HepG2 (cell line): Measurements from ENCODE around the gene CRYM. TPM values are rescaled to one million over a fixed set of nuclear protein-coding genes. Genes with fewer than 3 reads are reported as not detected.

Experiments
- ARNT2 ChIP-seq: sonication (generic); formaldehyde crosslinking; IDR thresholded peaks from 2 replicates; pipeline ENCODE4 v1.8.0; 2022; ENCODE audit warnings: mild to moderate bottlenecking, low read depth, missing genetic modification reagents, moderate library complexity
- GLMP ChIP-seq: sonication (generic); formaldehyde crosslinking; IDR thresholded peaks from 2 replicates; pipeline ENCODE4 v1.9.0; 2021; ENCODE audit warnings: missing genetic modification reagents, mild to moderate bottlenecking, borderline replicate concordance
- HNRNPH1 ChIP-seq: fragments of 200-400 bp; formaldehyde crosslinking; optimal IDR thresholded peaks from 2 replicates; pipeline ENCODE3; 2017; ENCODE audit warnings: mild to moderate bottlenecking, low read depth, low read length
- KAT7 ChIP-seq: IDR thresholded peaks from 2 replicates; pipeline ENCODE4 v1.6.1; 2018; ENCODE audit warnings: borderline replicate concordance, missing compliant biosample characterization
- KDM2A ChIP-seq: sonication (generic); formaldehyde crosslinking; IDR thresholded peaks from 2 replicates; pipeline ENCODE4 v1.4.0; 2020; ENCODE audit warnings: low read depth, missing genetic modification reagents, borderline replicate concordance
- KDM5A ChIP-seq: fragments of 200-600 bp; sonication (generic); IDR thresholded peaks from 2 replicates; pipeline ENCODE4 v1.7.0; 2018; ENCODE audit warnings: antibody characterized with exemption, mild to moderate bottlenecking, low read length, borderline replicate concordance
- KLF13 ChIP-seq: sonication (generic); formaldehyde crosslinking; IDR thresholded peaks from 2 replicates; pipeline ENCODE4 v1.4.0; 2020; ENCODE audit warnings: mild to moderate bottlenecking, missing genetic modification reagents
- SMARCC2 ChIP-seq: fragments of 450-650 bp; IDR thresholded peaks from 2 replicates; pipeline ENCODE4 v1.6.1; 2017; ENCODE audit warnings: antibody characterized with exemption, mild to moderate bottlenecking
- TIGD3 ChIP-seq: sonication (generic); formaldehyde crosslinking; IDR thresholded peaks from 2 replicates; pipeline ENCODE4 v1.5.1; 2020; ENCODE audit warnings: mild to moderate bottlenecking, missing genetic modification reagents, borderline replicate concordance
- ZNF205 ChIP-seq: IDR thresholded peaks from 2 replicates; pipeline ENCODE4 v1.6.1; 2018; ENCODE audit warnings: missing biosample characterization, missing genetic modification reagents
- ZNF496 ChIP-seq: sonication (generic); formaldehyde crosslinking; IDR thresholded peaks from 2 replicates; pipeline ENCODE4 v1.8.1; 2023; ENCODE audit warnings: mild to moderate bottlenecking, moderate library complexity, missing genetic modification reagents; ENCODE audit not compliant: insufficient replicate concordance
- ZNF543 ChIP-seq: sonication (generic); formaldehyde crosslinking; IDR thresholded peaks from 2 replicates; pipeline ENCODE4 v1.4.0; 2020; ENCODE audit warnings: mild to moderate bottlenecking, missing genetic modification reagents
- ZNF816 ChIP-seq: sonication (generic); formaldehyde crosslinking; IDR thresholded peaks from 2 replicates; pipeline ENCODE4 v1.8.0; 2022; ENCODE audit warnings: missing genetic modification reagents, mild to moderate bottlenecking, borderline replicate concordance
- polyA plus RNA-seq, 8 experiments: library from polyadenylated mRNA; depleted of rRNA in 3 of 8; stranded (reverse) in 7 of 8; unstranded in 1 of 8; fragments of >200 nt; fragmentation: Illumina TruSeq in 4 of 8; extraction: Trizol in 4 of 8; gene quantifications; 2 replicates each; pipeline versions ENCODE4 v1.2.1 to v1.2.3, GENCODE V29; 2011 to 2016; ENCODE audit warnings: low read depth in 4 of 8, missing spikeins in 1 of 8, mixed read lengths in 1 of 8; ENCODE audit not compliant: insufficient read depth in 1 of 8
- total RNA-seq, 5 experiments: library from RNA; depleted of rRNA; stranded (reverse); fragments of >200 nt; fragmentation: Illumina TruSeq; extraction: Trizol; gene quantifications; 2 replicates each; pipeline ENCODE4 v1.2.3, GENCODE V29; 2016; ENCODE audit warnings: low read depth in 1 of 5
- TF ChIP-seq, protein P1 (sequence below): IDR thresholded peaks from 2 replicates; pipeline ENCODE4 v1.6.1; 2016; ENCODE audit warnings: low read depth
- TF ChIP-seq, protein P2 (sequence below): fragments of 450-650 bp; IDR thresholded peaks from 2 replicates; pipeline ENCODE4 v1.6.1; 2017; ENCODE audit warnings: mild to moderate bottlenecking
- TF ChIP-seq, protein P3 (sequence below): sonication (generic); formaldehyde crosslinking; IDR thresholded peaks from 2 replicates; pipeline ENCODE4 v1.5.0; 2020; ENCODE audit warnings: mild to moderate bottlenecking, missing genetic modification reagents, borderline replicate concordance
- TF ChIP-seq, protein P4 (sequence below): IDR thresholded peaks from 2 replicates; pipeline ENCODE4 v1.6.1; 2016; ENCODE audit warnings: mild to moderate bottlenecking, missing biosample characterization, missing genetic modification reagents

The CRYM gene
- total and polyA plus RNA-seq, 2 of the 13 experiments (the other 11 are each of a cell fraction or from before 2014, with no cell fraction given): 1.9 to 2.2 TPM

- TF ChIP-seq, protein P1, sequence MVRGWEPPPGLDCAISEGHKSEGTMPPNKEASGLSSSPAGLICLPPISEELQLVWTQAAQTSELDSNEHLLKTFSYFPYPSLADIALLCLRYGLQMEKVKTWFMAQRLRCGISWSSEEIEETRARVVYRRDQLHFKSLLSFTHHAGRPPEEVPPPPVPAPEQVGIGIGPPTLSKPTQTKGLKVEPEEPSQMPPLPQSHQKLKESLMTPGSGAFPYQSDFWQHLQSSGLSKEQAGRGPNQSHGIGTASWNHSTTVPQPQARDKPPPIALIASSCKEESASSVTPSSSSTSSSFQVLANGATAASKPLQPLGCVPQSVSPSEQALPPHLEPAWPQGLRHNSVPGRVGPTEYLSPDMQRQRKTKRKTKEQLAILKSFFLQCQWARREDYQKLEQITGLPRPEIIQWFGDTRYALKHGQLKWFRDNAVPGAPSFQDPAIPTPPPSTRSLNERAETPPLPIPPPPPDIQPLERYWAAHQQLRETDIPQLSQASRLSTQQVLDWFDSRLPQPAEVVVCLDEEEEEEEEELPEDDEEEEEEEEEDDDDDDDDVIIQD (CRISPR knock-in tag): no peak
- TF ChIP-seq KDM2A: peak; percentile 96
- TF ChIP-seq ZNF496 (CRISPR knock-in tag): no peak
- no peak for TF ChIP-seq ZNF816
- TF ChIP-seq ZNF205 (CRISPR knock-in tag): 0 out of 2 replicates have a peak, but pooled peaks have one; percentile 66
- TF ChIP-seq ARNT2 (CRISPR knock-in tag): peak; percentile 68; the same call in 1 of the 2 replicates
- no peak for TF ChIP-seq GLMP (CRISPR knock-in tag)
- TF ChIP-seq SMARCC2: no peak
- TF ChIP-seq TIGD3 (CRISPR knock-in tag): no peak
- TF ChIP-seq KAT7: 0 out of 2 replicates have a peak, but pooled peaks have one; percentile 39
- TF ChIP-seq HNRNPH1: no peak
- TF ChIP-seq, protein P2, sequence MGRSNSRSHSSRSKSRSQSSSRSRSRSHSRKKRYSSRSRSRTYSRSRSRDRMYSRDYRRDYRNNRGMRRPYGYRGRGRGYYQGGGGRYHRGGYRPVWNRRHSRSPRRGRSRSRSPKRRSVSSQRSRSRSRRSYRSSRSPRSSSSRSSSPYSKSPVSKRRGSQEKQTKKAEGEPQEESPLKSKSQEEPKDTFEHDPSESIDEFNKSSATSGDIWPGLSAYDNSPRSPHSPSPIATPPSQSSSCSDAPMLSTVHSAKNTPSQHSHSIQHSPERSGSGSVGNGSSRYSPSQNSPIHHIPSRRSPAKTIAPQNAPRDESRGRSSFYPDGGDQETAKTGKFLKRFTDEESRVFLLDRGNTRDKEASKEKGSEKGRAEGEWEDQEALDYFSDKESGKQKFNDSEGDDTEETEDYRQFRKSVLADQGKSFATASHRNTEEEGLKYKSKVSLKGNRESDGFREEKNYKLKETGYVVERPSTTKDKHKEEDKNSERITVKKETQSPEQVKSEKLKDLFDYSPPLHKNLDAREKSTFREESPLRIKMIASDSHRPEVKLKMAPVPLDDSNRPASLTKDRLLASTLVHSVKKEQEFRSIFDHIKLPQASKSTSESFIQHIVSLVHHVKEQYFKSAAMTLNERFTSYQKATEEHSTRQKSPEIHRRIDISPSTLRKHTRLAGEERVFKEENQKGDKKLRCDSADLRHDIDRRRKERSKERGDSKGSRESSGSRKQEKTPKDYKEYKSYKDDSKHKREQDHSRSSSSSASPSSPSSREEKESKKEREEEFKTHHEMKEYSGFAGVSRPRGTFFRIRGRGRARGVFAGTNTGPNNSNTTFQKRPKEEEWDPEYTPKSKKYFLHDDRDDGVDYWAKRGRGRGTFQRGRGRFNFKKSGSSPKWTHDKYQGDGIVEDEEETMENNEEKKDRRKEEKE: no peak
- TF ChIP-seq KLF13 (CRISPR knock-in tag): no peak
- TF ChIP-seq, protein P3, sequence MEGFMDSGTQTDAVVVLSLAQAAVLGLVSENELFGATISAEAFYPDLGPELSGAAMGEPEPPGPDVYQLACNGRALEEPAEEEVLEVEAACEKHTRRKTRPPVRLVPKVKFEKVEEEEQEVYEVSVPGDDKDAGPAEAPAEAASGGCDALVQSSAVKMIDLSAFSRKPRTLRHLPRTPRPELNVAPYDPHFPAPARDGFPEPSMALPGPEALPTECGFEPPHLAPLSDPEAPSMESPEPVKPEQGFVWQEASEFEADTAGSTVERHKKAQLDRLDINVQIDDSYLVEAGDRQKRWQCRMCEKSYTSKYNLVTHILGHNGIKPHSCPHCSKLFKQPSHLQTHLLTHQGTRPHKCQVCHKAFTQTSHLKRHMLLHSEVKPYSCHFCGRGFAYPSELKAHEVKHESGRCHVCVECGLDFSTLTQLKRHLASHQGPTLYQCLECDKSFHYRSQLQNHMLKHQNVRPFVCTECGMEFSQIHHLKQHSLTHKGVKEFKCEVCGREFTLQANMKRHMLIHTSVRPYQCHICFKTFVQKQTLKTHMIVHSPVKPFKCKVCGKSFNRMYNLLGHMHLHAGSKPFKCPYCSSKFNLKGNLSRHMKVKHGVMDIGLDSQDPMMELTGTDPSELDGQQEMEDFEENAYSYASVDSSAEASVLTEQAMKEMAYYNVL (CRISPR knock-in tag): no peak
- TF ChIP-seq, protein P4, sequence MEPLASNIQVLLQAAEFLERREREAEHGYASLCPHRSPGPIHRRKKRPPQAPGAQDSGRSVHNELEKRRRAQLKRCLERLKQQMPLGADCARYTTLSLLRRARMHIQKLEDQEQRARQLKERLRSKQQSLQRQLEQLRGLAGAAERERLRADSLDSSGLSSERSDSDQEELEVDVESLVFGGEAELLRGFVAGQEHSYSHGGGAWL (CRISPR knock-in tag): peak; percentile 85; the same call in 1 of the 2 replicates
- TF ChIP-seq KDM5A: no peak
- no peak for TF ChIP-seq ZNF543
These were observed 5.6 kb upstream of the CRYM start (continued) for GRCh38 chr16:21283521-21284289.
